Neural progenitor cell (in vitro differentiated cells): ENCODE data around the gene PTPRA. TPM values are rescaled to one million over a fixed set of nuclear protein-coding genes. Genes with fewer than 3 reads are reported as not detected.

Experiments
- DNase-seq: peaks from one replicate; pipeline ENCODE4 v3.0.0-alpha.2; 2016; ENCODE audit warnings: low spot score
- H2AFZ ChIP-seq: fragments of 200-600 bp; sonication (generic); replicated peaks from 2 replicates; pipeline ENCODE4 v1.6.1; 2016; ENCODE audit warnings: antibody characterized with exemption
- H3F3A ChIP-seq: fragments of 200-600 bp; sonication (generic); 2 replicates; pipeline ENCODE4 v1.6.1; 2016; ENCODE audit warnings: antibody characterized with exemption, low read depth
- H3K27ac ChIP-seq: fragments of 200-600 bp; sonication (generic); 2 replicates; pipeline ENCODE4 v1.5.1; 2016; ENCODE audit warnings: mild to moderate bottlenecking
- H3K27me3 ChIP-seq: fragments of 200-600 bp; sonication (generic); 2 replicates; pipeline ENCODE4 v1.6.1; 2016; ENCODE audit warnings: mild to moderate bottlenecking, moderate library complexity
- H3K36me3 ChIP-seq: fragments of 200-600 bp; sonication (generic); 2 replicates; pipeline ENCODE4 v1.5.1; 2016
- H3K4me1 ChIP-seq: fragments of 200-600 bp; sonication (generic); 2 replicates; pipeline ENCODE4 v1.6.1; 2016; ENCODE audit warnings: mixed run types
- H3K4me2 ChIP-seq: fragments of 200-600 bp; sonication (generic); 2 replicates; pipeline ENCODE4 v1.6.1; 2016
- H3K4me3 ChIP-seq: fragments of 200-600 bp; sonication (generic); 2 replicates; pipeline ENCODE4 v1.5.1; 2016
- H3K79me2 ChIP-seq: fragments of 200-600 bp; sonication (generic); 2 replicates; pipeline ENCODE4 v1.6.1; 2016; ENCODE audit warnings: low read depth
- H3K9ac ChIP-seq: fragments of 200-600 bp; sonication (generic); 2 replicates; pipeline ENCODE4 v1.6.1; 2016
- H3K9me3 ChIP-seq: fragments of 200-600 bp; sonication (generic); 2 replicates; pipeline ENCODE4 v1.5.1; 2016; ENCODE audit warnings: low read depth
- H4K20me1 ChIP-seq: fragments of 200-600 bp; sonication (generic); 2 replicates; pipeline ENCODE4 v1.6.1; 2016; ENCODE audit warnings: low read depth
- H3K27ac Mint-ChIP-seq: 3 replicates; pipeline ENCODE4 v1.8.0; 2021; ENCODE audit warnings: mixed read lengths
- H3K27me3 Mint-ChIP-seq: 2 replicates; pipeline ENCODE4 v1.8.0; 2022; ENCODE audit warnings: low read depth, mild to moderate bottlenecking, inconsistent platforms, moderate library complexity, mixed read lengths; ENCODE audit not compliant: insufficient read depth
- H3K36me3 Mint-ChIP-seq: 3 replicates; pipeline ENCODE4 v1.8.0; 2021; ENCODE audit warnings: mixed read lengths
- H3K4me1 Mint-ChIP-seq: 3 replicates; pipeline ENCODE4 v1.8.0; 2021; ENCODE audit warnings: mixed read lengths
- H3K4me3 Mint-ChIP-seq: 3 replicates; pipeline ENCODE4 v1.8.0; 2021; ENCODE audit warnings: mild to moderate bottlenecking, moderate library complexity, mixed read lengths
- H3K9me3 Mint-ChIP-seq: 3 replicates; pipeline ENCODE4 v1.8.0; 2020; ENCODE audit warnings: mixed read lengths
- EZH2 ChIP-seq: fragments of 200-600 bp; sonication (generic); IDR thresholded peaks from 2 replicates; pipeline ENCODE4 v1.6.1; 2017; ENCODE audit warnings: antibody characterized with exemption, mild to moderate bottlenecking, moderate library complexity
- EZH2phosphoT487 ChIP-seq: fragments of 200-600 bp; sonication (generic); IDR thresholded peaks from 2 replicates; pipeline ENCODE4 v1.6.1; 2017; ENCODE audit warnings: antibody characterized with exemption
- total RNA-seq: library from RNA; depleted of rRNA; stranded (reverse); fragments of >200 nt; gene quantifications from 2 replicates; pipeline ENCODE4 v1.2.3, GENCODE V29; 2015; ENCODE audit warnings: low replicate concordance
- TF ChIP-seq, protein P1 (sequence below): fragments of 200-600 bp; sonication (generic); IDR thresholded peaks from 2 replicates; pipeline ENCODE4 v1.5.1; 2017; ENCODE audit warnings: antibody characterized with exemption, mild to moderate bottlenecking

Gene PTPRA
- total RNA-seq, 1 donor from 2014 or later, result 77.7 TPM

DNA sequence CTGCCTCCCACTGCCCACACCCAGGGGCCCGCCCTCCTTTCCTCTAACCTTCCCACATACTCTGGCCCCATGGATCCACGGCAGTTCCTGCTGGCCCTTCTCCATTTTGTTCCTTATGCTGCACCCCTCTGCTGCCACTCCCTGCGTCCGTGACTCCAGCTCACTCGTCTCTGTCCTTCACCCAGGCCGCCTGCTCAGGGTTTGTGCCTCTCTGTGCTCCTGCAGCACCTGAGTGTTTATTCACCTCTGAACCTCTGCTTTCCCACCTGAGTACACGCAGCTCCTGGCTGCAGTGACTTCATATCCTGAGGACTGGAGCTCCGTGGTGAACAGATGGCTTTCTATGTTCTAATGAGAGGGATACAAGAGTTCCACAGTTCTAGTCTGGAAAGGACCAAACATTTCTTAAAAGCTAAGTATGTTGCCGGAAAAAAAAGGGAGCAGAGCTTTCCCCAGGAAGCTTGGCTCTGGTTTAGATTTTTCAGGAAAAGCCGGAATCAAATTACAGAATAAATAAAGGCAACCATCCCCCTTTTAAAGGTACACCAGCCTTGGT, 168.7 kb downstream of the PTPRA start:
- no peak overlapping the region for H3K4me3 ChIP-seq
- H3K4me1 ChIP-seq, result peaks cover 3% of the 10 kb centered on the region
- H4K20me1 ChIP-seq, result peaks cover 4% of the 10 kb centered on the region
- Mint-ChIP-seq H3K9me3 (no peaks in the 10 kb centered on the region), H3K4me1 (peaks cover 21% of the 10 kb centered on the region), H3K36me3 (peaks cover 20% of the 10 kb centered on the region), H3K27ac (peak overlapping the region; percentile 19), H3K4me3 (peak overlapping the region; percentile 61), H3K27me3 (peaks cover 3% of the 10 kb centered on the region)
- H3F3A ChIP-seq, result peaks cover 11% of the 10 kb centered on the region
- H3K27ac ChIP-seq, result no peak overlapping the region
- no peaks in the 10 kb centered on the region for H3K27me3 ChIP-seq
- H3K79me2 ChIP-seq, result peaks cover 9% of the 10 kb centered on the region
- H2AFZ ChIP-seq, result no peak overlapping the region
- H3K36me3 ChIP-seq, result no peaks in the 10 kb centered on the region
- H3K9me3 ChIP-seq, result no peaks in the 10 kb centered on the region
- DNase-seq, result no peak
- TF ChIP-seq EZH2 (no peak), EZH2phosphoT487 (no peak)
- TF ChIP-seq, protein P1, sequence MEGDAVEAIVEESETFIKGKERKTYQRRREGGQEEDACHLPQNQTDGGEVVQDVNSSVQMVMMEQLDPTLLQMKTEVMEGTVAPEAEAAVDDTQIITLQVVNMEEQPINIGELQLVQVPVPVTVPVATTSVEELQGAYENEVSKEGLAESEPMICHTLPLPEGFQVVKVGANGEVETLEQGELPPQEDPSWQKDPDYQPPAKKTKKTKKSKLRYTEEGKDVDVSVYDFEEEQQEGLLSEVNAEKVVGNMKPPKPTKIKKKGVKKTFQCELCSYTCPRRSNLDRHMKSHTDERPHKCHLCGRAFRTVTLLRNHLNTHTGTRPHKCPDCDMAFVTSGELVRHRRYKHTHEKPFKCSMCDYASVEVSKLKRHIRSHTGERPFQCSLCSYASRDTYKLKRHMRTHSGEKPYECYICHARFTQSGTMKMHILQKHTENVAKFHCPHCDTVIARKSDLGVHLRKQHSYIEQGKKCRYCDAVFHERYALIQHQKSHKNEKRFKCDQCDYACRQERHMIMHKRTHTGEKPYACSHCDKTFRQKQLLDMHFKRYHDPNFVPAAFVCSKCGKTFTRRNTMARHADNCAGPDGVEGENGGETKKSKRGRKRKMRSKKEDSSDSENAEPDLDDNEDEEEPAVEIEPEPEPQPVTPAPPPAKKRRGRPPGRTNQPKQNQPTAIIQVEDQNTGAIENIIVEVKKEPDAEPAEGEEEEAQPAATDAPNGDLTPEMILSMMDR, result no peak
- no peak overlapping the region for H3K4me2 ChIP-seq
- H3K9ac ChIP-seq, result no peak overlapping the region

DNA sequence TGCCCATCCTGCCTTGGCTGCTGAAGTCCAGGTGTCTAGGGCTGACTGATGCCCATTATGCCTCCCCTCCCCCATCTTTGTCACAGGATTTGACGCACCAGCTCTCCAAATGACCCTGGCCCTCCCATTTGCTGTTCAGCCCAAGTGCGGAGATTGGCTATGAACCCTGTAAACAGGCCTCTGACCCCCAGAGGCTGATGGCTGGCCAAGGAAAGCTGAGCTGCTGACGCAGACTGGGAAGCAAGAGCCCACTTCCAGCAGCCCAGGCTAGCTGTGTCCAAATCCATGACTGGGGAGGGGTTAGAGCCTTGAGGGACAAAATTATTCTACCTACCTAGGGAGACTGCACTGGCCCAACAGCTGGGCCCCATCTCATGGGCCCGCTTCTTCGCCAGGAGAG, 169.3 kb downstream of the PTPRA start:
- H3F3A ChIP-seq, result peaks cover 11% of the 10 kb centered on the region
- peaks cover 16% of the 10 kb centered on the region for H3K79me2 ChIP-seq
- H3K36me3 Mint-ChIP-seq, result peaks cover 22% of the 10 kb centered on the region
- peaks cover 9% of the 10 kb centered on the region for H4K20me1 ChIP-seq
- H3K4me3 Mint-ChIP-seq, result no peak overlapping the region
- H3K27me3 Mint-ChIP-seq, result peaks cover 3% of the 10 kb centered on the region
- H3K4me1 ChIP-seq, result peaks cover 3% of the 10 kb centered on the region
- H3K36me3 ChIP-seq, result peaks cover under 1% of the 10 kb centered on the region
- no peak overlapping the region for H3K9ac ChIP-seq
- DNase-seq, result no peak
- peaks cover 23% of the 10 kb centered on the region for H3K4me1 Mint-ChIP-seq
- H3K9me3 Mint-ChIP-seq, result no peaks in the 10 kb centered on the region
- TF ChIP-seq, protein P1, result no peak
- TF ChIP-seq EZH2phosphoT487 (no peak), EZH2 (no peak)
- H3K9me3 ChIP-seq, result no peaks in the 10 kb centered on the region
- no peaks in the 10 kb centered on the region for H3K27me3 ChIP-seq
- no peak overlapping the region for H3K4me3 ChIP-seq
- no peak overlapping the region for H2AFZ ChIP-seq
- H3K27ac Mint-ChIP-seq, result no peak overlapping the region
- no peak overlapping the region for H3K4me2 ChIP-seq
- no peak overlapping the region for H3K27ac ChIP-seq

DNA sequence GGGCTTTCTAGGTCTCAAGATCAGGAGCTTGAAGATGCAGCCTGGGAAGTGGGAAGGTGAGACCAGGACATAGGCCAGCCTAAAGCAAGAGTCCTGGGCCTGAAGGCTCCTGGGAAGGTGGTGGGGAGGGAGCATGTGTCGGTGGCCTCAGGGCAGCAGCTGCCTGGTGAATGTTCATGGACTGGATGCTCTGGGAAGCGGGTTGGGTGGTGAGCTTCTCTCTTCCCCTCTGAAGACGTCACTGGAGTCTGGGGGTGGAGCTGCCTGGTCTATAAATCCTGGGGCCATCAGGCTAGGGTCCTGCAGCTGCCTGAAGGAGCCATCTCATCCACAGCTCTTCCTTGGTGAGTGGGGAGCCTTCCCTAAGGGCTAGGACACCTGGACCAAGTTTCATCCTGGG, 170.0 kb downstream of the PTPRA start, which contains the start of gene GNRH2:
Gene GNRH2 (plus strand): TSS at position 301 of the 400 bp plus-strand sequence. CDS start 793 bp downstream, outside the sequence.
- no peak for DNase-seq
- Histone ChIP-seq H2AFZ (no peak within 1 kb of the TSS), H3K9me3 (no peaks in the 10 kb centered on the region), H3K79me2 (peaks cover 16% of the 10 kb centered on the region), H3K27ac (no peak within 1 kb of the TSS), H3K4me2 (no peak within 1 kb of the TSS), H3K4me1 (peaks cover 3% of the 10 kb centered on the region), H3F3A (peaks cover 11% of the 10 kb centered on the region), H4K20me1 (peaks cover 14% of the 10 kb centered on the region), H3K27me3 (no peaks in the 10 kb centered on the region), H3K9ac (no peak within 1 kb of the TSS), H3K36me3 (peaks cover 7% of the 10 kb centered on the region), H3K4me3 (no peak within 1 kb of the TSS)
- H3K9me3 Mint-ChIP-seq, result no peaks in the 10 kb centered on the region
- H3K27me3 Mint-ChIP-seq, result peaks cover 3% of the 10 kb centered on the region
- H3K4me1 Mint-ChIP-seq, result peaks cover 23% of the 10 kb centered on the region
- H3K27ac Mint-ChIP-seq, result no peak within 1 kb of the TSS
- H3K4me3 Mint-ChIP-seq, result peak within 1 kb of the TSS; percentile 24
- H3K36me3 Mint-ChIP-seq, result peaks cover 23% of the 10 kb centered on the region
- TF ChIP-seq EZH2phosphoT487 (no peak), EZH2 (no peak)

DNA sequence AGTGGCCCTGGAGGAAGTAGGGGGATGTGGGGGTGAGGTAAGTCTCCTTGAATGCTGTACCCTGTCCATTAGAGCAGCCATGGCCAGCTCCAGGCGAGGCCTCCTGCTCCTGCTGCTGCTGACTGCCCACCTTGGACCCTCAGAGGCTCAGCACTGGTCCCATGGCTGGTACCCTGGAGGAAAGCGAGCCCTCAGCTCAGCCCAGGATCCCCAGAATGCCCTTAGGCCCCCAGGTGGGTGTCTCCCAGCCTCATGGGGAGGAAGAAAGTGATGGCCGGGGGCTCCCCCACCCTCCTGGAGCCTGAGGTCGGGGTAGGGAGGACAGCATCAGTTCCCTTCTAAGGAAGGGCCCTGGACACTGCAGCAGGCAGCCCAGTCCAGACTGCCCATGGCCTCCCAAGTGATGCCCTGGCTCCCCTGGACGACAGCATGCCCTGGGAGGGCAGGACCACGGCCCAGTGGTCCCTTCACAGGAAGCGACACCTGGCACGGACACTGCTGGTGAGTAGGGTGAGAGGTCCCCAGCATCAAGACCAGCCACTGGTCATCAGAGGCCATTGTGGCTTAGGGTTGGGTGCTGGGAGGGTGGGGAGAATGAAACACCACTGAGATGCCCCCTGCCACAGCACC, 171.2 kb downstream of the PTPRA start:
- Histone ChIP-seq H3K4me3 (no peak overlapping the region), H3F3A (peaks cover 11% of the 10 kb centered on the region), H3K36me3 (peaks cover 7% of the 10 kb centered on the region), H3K27ac (no peak overlapping the region), H3K79me2 (peaks cover 16% of the 10 kb centered on the region), H4K20me1 (peaks cover 14% of the 10 kb centered on the region), H3K27me3 (no peaks in the 10 kb centered on the region), H3K9me3 (no peaks in the 10 kb centered on the region), H3K4me2 (no peak overlapping the region), H3K9ac (no peak overlapping the region), H2AFZ (no peak overlapping the region), H3K4me1 (peaks cover 3% of the 10 kb centered on the region)
- Mint-ChIP-seq H3K27me3 (peaks cover 3% of the 10 kb centered on the region), H3K4me3 (peak overlapping the region; percentile 65), H3K4me1 (peaks cover 23% of the 10 kb centered on the region), H3K9me3 (no peaks in the 10 kb centered on the region), H3K27ac (no peak overlapping the region), H3K36me3 (peaks cover 22% of the 10 kb centered on the region)
- DNase-seq, result no peak
- TF ChIP-seq EZH2, result no peak
- TF ChIP-seq, protein P1, result no peak
- TF ChIP-seq EZH2phosphoT487, result no peak
